ENCODE measurements around the gene PRDM7. TPM values are rescaled to one million over a fixed set of nuclear protein-coding genes. Genes with fewer than 3 reads are reported as not detected.

The PRDM7 gene
- total and polyA plus RNA-seq, 2 experiments from 2014 or later = not detected

DNA sequence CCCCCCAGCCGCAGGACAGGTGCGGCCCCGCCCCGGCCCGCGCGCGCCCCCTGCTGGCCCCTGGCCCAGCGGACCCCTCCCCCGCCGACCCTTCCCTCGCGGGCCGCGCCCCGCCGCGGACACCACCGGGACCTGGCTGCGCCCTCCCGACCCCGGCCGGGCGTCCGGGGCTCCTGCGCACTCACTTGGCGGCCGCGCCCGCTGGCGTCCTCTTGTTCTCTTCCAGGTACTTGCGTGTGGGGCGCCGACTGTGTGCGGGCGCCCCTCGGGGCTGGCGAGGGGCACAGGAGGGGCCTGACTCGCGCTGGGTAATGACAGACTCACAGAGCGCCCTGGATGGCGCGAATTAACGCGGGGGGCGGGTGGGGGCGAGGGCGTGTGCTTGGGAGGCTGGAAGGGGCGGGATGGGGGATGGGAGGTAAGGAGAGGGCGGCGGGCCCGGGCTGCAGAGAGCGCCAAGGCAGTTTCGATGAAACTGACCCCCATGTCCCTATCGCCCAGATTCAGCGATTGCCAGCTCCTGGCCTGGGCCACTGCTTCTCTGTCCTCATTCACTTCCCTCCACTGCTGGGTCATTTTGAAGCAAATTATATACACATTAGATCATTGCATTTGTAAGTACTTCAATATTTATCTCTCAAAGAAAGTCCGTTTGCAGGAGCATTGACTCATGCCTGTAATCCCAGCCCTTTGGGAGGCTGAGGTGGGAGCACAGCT, 57.4 kb downstream of the PRDM7 start:
- Histone ChIP-seq H3K4me1 (ENCODE audit: low read depth) (peaks cover 11% of the 10 kb centered on the region), H3K27me3 (peaks cover 38% of the 10 kb centered on the region), H3K9me3 (ENCODE audit: low read depth) (no peaks in the 10 kb centered on the region), H3K27ac (no peak overlapping the region), H3K4me3 (peak overlapping the region; percentile 55), H3K36me3 (no peaks in the 10 kb centered on the region)
- TF ChIP-seq, protein P1, sequence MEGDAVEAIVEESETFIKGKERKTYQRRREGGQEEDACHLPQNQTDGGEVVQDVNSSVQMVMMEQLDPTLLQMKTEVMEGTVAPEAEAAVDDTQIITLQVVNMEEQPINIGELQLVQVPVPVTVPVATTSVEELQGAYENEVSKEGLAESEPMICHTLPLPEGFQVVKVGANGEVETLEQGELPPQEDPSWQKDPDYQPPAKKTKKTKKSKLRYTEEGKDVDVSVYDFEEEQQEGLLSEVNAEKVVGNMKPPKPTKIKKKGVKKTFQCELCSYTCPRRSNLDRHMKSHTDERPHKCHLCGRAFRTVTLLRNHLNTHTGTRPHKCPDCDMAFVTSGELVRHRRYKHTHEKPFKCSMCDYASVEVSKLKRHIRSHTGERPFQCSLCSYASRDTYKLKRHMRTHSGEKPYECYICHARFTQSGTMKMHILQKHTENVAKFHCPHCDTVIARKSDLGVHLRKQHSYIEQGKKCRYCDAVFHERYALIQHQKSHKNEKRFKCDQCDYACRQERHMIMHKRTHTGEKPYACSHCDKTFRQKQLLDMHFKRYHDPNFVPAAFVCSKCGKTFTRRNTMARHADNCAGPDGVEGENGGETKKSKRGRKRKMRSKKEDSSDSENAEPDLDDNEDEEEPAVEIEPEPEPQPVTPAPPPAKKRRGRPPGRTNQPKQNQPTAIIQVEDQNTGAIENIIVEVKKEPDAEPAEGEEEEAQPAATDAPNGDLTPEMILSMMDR (IDR thresholded peaks at IDR 0.05; ENCODE audit: low read depth, low read length) = no peak
- DNase-seq (ENCODE audit: low read depth in 1 of 2, low spot score in 1 of 2) = peak in 1 of 2 donors; percentile 65

GRCh38 chr16:90018652-90019542, 58.2 kb downstream of the PRDM7 start, which contains the start of gene DBNDD1:
Gene DBNDD1, minus strand, starts transcription at chr16:90019456. Its CDS starts 115 bp downstream, at chr16:90019341.
- Histone ChIP-seq H3K4me1 (ENCODE audit: low read depth) (peaks cover 11% of the 10 kb centered on the region), H3K36me3 (no peaks in the 10 kb centered on the region), H3K4me3 (peak within 1 kb of the TSS; percentile 68), H3K27me3 (peaks cover 38% of the 10 kb centered on the region), H3K9me3 (ENCODE audit: low read depth) (no peaks in the 10 kb centered on the region), H3K27ac (no peak within 1 kb of the TSS)
- peak in 1 of 2 donors; percentile 27 for DNase-seq (ENCODE audit: low read depth in 1 of 2, low spot score in 1 of 2)
- TF ChIP-seq, protein P1 (IDR thresholded peaks at IDR 0.05; ENCODE audit: low read depth, low read length) = no peak

GRCh38 chr16:90018297-90018651, 58.9 kb downstream of the PRDM7 start:
- Histone ChIP-seq H3K27ac (no peak overlapping the region), H3K4me1 (ENCODE audit: low read depth) (peaks cover 11% of the 10 kb centered on the region), H3K36me3 (no peaks in the 10 kb centered on the region), H3K9me3 (ENCODE audit: low read depth) (no peaks in the 10 kb centered on the region), H3K27me3 (peaks cover 38% of the 10 kb centered on the region), H3K4me3 (peak overlapping the region; percentile 68)
- no peak for DNase-seq (ENCODE audit: low read depth in 1 of 2, low spot score in 1 of 2)
- TF ChIP-seq, protein P1 (IDR thresholded peaks at IDR 0.05; ENCODE audit: low read depth, low read length) = no peak

DNA sequence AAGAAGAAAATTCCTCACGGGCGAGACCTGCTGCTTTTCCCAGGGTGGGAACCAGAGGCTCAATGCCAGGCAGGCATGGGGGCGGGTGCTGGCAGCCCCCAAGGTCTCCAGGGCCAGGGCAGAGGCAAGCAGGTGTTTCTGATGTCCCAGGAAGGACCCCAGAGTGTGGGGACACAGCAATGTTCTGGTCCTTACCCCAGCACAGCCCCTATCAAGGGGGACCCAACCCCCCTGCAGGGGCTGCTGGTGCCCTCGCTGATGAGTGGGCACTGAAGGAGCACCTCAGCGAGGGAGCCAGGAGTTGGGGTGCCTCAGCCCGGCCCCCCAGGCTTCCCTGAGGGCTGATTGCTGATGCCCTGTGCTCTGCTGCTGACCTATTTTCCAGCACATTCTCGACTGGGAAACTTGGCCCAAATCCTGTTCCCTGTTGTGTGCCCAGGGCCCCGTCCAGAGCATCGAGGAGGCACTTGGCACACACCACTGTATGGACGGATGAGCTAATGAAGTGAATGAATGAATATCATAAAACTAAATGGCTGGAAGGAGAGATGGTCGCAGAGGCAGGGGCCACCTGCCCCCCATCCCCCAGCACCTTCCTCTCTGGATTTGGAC, 60.7 kb downstream of the PRDM7 start:
- DNase-seq (ENCODE audit: low read depth in 1 of 2, low spot score in 1 of 2) = no peak
- Histone ChIP-seq H3K27ac (no peak overlapping the region), H3K36me3 (no peaks in the 10 kb centered on the region), H3K4me1 (ENCODE audit: low read depth) (peaks cover 11% of the 10 kb centered on the region), H3K27me3 (peaks cover 38% of the 10 kb centered on the region), H3K4me3 (no peak overlapping the region), H3K9me3 (ENCODE audit: low read depth) (no peaks in the 10 kb centered on the region)
- TF ChIP-seq, protein P1 (IDR thresholded peaks at IDR 0.05; ENCODE audit: low read depth, low read length) = no peak

DNA sequence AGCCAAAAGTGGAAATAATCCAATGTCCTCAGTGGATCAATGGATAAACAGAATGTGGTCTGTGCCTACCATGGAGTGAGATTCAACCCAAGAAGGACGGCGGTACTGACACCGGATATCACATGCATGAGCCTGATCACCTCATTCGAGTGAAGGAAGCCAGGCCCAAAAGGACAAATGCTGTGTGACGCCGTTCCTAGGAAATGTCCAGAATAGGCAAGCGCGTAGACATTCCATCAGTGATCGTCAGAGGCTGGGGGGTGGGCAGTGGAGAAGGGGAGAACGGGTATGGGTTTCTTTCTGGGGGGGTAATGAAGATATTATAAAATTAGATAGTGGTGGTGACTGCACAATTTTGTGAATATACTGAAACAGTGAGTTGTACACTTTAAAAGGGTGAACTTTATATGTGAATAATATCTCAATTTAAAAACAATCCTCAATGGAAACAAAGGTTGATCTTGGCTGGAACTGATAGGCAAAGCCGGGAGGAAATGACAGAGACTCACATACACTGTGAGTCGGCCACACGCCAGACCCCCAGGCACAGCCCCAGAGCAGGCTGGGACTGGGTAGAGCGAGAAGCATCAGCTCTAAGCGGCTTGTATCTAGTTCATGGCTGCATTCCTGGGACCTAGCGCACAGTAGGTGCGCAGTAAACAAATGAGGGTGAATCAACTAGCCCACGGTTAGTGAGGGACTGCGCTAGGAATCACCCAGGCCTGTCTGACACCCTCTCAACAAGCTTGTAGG, 61.4 kb downstream of the PRDM7 start:
- TF ChIP-seq, protein P1 (IDR thresholded peaks at IDR 0.05; ENCODE audit: low read depth, low read length) = no peak
- Histone ChIP-seq H3K4me1 (ENCODE audit: low read depth) (peaks cover 7% of the 10 kb centered on the region), H3K27ac (no peak overlapping the region), H3K27me3 (peaks cover 38% of the 10 kb centered on the region), H3K36me3 (no peaks in the 10 kb centered on the region), H3K4me3 (no peak overlapping the region), H3K9me3 (ENCODE audit: low read depth) (no peaks in the 10 kb centered on the region)
- no peak for DNase-seq (ENCODE audit: low read depth in 1 of 2, low spot score in 1 of 2)

Data from cardiac muscle cell (in vitro differentiated cells and primary cell).